GM21423 (cell line): ENCODE results near the gene PTH2R.
"Not testable (repeated sequence)": the region's sequence is repeated elsewhere in the genome, so short reads cannot be mapped to it uniquely, and the experiment has no call there.

Source experiments
- ATAC-seq: cut with Tn5 transposase; IDR thresholded peaks from one replicate; pipeline ENCODE4 v1.9.1; 2021; ENCODE audit warnings: mild to moderate bottlenecking, moderate library complexity; ENCODE audit not compliant: unreplicated experiment

PTH2R gene

GRCh38 chr2:208406474-208407451, at the start of gene PTH2R:
Gene PTH2R (plus strand): TSS chr2:208406792. CDS start chr2:208407044, 252 bp downstream.
- no peak for ATAC-seq

- ATAC-seq: no peak
Measured at GRCh38 chr2:208356846-208357574, 49.6 kb upstream of the PTH2R start.

- no peak for ATAC-seq
Measured at GRCh38 chr2:208358758-208359631, 47.6 kb upstream of the PTH2R start.

- no peak for ATAC-seq
Measured at GRCh38 chr2:208359632-208359986, 47.0 kb upstream of the PTH2R start.

- ATAC-seq: no peak
Measured at GRCh38 chr2:208360259-208361076, 46.1 kb upstream of the PTH2R start.

GRCh38 chr2:208361077-208361441, 45.5 kb upstream of the PTH2R start:
- ATAC-seq: no peak

- ATAC-seq: peak; percentile 71
Measured at GRCh38 chr2:208363485-208363884, 43.1 kb upstream of the PTH2R start.

- peak; percentile 46 for ATAC-seq
Measured at GRCh38 chr2:208366215-208367127, 40.1 kb upstream of the PTH2R start.

- no peak for ATAC-seq
Measured at GRCh38 chr2:208369091-208369490, 37.5 kb upstream of the PTH2R start.

GRCh38 chr2:208370881-208371633, 35.5 kb upstream of the PTH2R start:
- ATAC-seq: no peak

GRCh38 chr2:208371634-208371935, 35.0 kb upstream of the PTH2R start:
- no peak for ATAC-seq

- ATAC-seq: no peak
Measured at GRCh38 chr2:208373460-208374089, 33.0 kb upstream of the PTH2R start.

GRCh38 chr2:208375491-208376068, 31.0 kb upstream of the PTH2R start:
- no peak for ATAC-seq

- ATAC-seq: not testable (repeated sequence)
Measured at GRCh38 chr2:208377344-208377860, 29.2 kb upstream of the PTH2R start.

GRCh38 chr2:208379192-208379591, 27.4 kb upstream of the PTH2R start:
- no peak for ATAC-seq

- no peak for ATAC-seq
Measured at GRCh38 chr2:208384637-208385036, 22.0 kb upstream of the PTH2R start.

- no peak for ATAC-seq
Measured at GRCh38 chr2:208386541-208386940, 20.1 kb upstream of the PTH2R start.

GRCh38 chr2:208389940-208390339, 16.7 kb upstream of the PTH2R start:
- ATAC-seq: no peak
